Activated T-helper 1 cell treated with anti-CD3 and anti-CD28 coated beads, Interleukin-2, amount 50 U/mL, for 16 hours (primary cell): Measurements from ENCODE around the gene TCHP.

Experiments used
- DNase-seq, 2 donors: peaks; one replicate each; pipeline ENCODE4 v3.0.0-alpha.2; 2020; ENCODE audit warnings: low read depth in 1 of 2, low spot score in 1 of 2

Gene TCHP

GRCh38 chr12:109932878-109933503 lies 32.9 kb downstream of the TCHP start:
- DNase-seq = no peak

- DNase-seq = no peak
Measured at GRCh38 chr12:109934026-109934425, 34.0 kb downstream of the TCHP start.

- DNase-seq = no peak
Measured at GRCh38 chr12:109937371-109937770, 37.3 kb downstream of the TCHP start.

GRCh38 chr12:109938947-109939346 lies 38.9 kb downstream of the TCHP start:
- DNase-seq = no peak

GRCh38 chr12:109939504-109939903 lies 39.4 kb downstream of the TCHP start:
- DNase-seq = no peak

- DNase-seq = no peak
Measured at GRCh38 chr12:109940339-109940923, 40.4 kb downstream of the TCHP start.

GRCh38 chr12:109943811-109944210 lies 43.7 kb downstream of the TCHP start:
- DNase-seq = no peak

- DNase-seq = no peak
Measured at GRCh38 chr12:109944561-109945359, 44.7 kb downstream of the TCHP start.

GRCh38 chr12:109946505-109946904 lies 46.4 kb downstream of the TCHP start:
- no peak for DNase-seq

GRCh38 chr12:109946913-109947312 lies 46.8 kb downstream of the TCHP start:
- no peak for DNase-seq

GRCh38 chr12:109947521-109947920 lies 47.4 kb downstream of the TCHP start:
- no peak for DNase-seq

- DNase-seq = no peak
Measured at GRCh38 chr12:109948368-109948767, 48.3 kb downstream of the TCHP start.

- DNase-seq = no peak
Measured at GRCh38 chr12:109949089-109949488, 49.0 kb downstream of the TCHP start.

- no peak for DNase-seq
Measured at GRCh38 chr12:109950625-109951024, 50.6 kb downstream of the TCHP start.

- DNase-seq = no peak
Measured at GRCh38 chr12:109951136-109951535, 51.1 kb downstream of the TCHP start.

- no peak for DNase-seq
Measured at GRCh38 chr12:109951751-109952150, 51.7 kb downstream of the TCHP start.

GRCh38 chr12:109952160-109952858 lies 52.2 kb downstream of the TCHP start:
- no peak for DNase-seq

GRCh38 chr12:109952873-109953272 lies 52.8 kb downstream of the TCHP start:
- no peak for DNase-seq

- DNase-seq = no peak
Measured at GRCh38 chr12:109953656-109954055, 53.6 kb downstream of the TCHP start.

- DNase-seq = no peak
Measured at GRCh38 chr12:109958374-109958773, 58.3 kb downstream of the TCHP start.

- no peak for DNase-seq
Measured at GRCh38 chr12:109959411-109960093, 59.5 kb downstream of the TCHP start.
